WTC11 (cell line): ENCODE measurements around the gene HAP1.

Experiments
- ATF6 ChIP-seq: sonication (generic); formaldehyde crosslinking; IDR thresholded peaks from 2 replicates; pipeline ENCODE4 v1.8.1; 2023; ENCODE audit warnings: mild to moderate bottlenecking, missing genetic modification reagents
- CREB1 ChIP-seq: sonication (generic); formaldehyde crosslinking; IDR thresholded peaks from 2 replicates; pipeline ENCODE4 v1.8.0; 2023; ENCODE audit warnings: mild to moderate bottlenecking, missing genetic modification reagents
- CREM ChIP-seq: sonication (generic); formaldehyde crosslinking; IDR thresholded peaks from 2 replicates; pipeline ENCODE4 v1.8.1; 2022; ENCODE audit warnings: mild to moderate bottlenecking, missing genetic modification reagents, moderate library complexity
- CTCF ChIP-seq: fragments of 200-600 bp; IDR thresholded peaks from 2 replicates; pipeline ENCODE4 v1.8.0; 2022; ENCODE audit warnings: antibody characterized with exemption
- ESRRA ChIP-seq: sonication (generic); formaldehyde crosslinking; IDR thresholded peaks from 2 replicates; pipeline ENCODE4 v1.8.1; 2022; ENCODE audit warnings: mild to moderate bottlenecking, missing genetic modification reagents, borderline replicate concordance
- GABPB1 ChIP-seq: sonication (generic); formaldehyde crosslinking; IDR thresholded peaks from 2 replicates; pipeline ENCODE4 v1.8.1; 2023; ENCODE audit warnings: mild to moderate bottlenecking, missing genetic modification reagents
- TF ChIP-seq, protein P1 (sequence below): fragments of 250-450 bp; sonication (Bioruptor Pico); IDR thresholded peaks from 2 replicates; pipeline ENCODE4 v2.1.2; 2022; ENCODE audit warnings: mild to moderate bottlenecking, moderate library complexity
- TF ChIP-seq, protein P2 (sequence below): sonication (generic); formaldehyde crosslinking; IDR thresholded peaks from 2 replicates; pipeline ENCODE4 v1.8.1; 2023; ENCODE audit warnings: mild to moderate bottlenecking, missing genetic modification reagents, moderate library complexity

GRCh38 chr17:41731836-41732235, 2.6 kb downstream of the HAP1 start:
- TF ChIP-seq, protein P1, sequence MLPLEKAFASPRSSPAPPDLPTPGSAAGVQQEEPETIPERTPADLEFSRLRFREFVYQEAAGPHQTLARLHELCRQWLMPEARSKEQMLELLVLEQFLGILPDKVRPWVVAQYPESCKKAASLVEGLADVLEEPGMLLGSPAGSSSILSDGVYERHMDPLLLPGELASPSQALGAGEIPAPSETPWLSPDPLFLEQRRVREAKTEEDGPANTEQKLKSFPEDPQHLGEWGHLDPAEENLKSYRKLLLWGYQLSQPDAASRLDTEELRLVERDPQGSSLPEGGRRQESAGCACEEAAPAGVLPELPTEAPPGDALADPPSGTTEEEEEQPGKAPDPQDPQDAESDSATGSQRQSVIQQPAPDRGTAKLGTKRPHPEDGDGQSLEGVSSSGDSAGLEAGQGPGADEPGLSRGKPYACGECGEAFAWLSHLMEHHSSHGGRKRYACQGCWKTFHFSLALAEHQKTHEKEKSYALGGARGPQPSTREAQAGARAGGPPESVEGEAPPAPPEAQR (CRISPR knock-in tag), result no peak
- no peak for TF ChIP-seq CTCF
- TF ChIP-seq ESRRA (CRISPR knock-in tag), result no peak
- no peak for TF ChIP-seq GABPB1 (CRISPR knock-in tag)
- TF ChIP-seq, protein P2, sequence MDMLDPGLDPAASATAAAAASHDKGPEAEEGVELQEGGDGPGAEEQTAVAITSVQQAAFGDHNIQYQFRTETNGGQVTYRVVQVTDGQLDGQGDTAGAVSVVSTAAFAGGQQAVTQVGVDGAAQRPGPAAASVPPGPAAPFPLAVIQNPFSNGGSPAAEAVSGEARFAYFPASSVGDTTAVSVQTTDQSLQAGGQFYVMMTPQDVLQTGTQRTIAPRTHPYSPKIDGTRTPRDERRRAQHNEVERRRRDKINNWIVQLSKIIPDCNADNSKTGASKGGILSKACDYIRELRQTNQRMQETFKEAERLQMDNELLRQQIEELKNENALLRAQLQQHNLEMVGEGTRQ (CRISPR knock-in tag), result no peak
- no peak for TF ChIP-seq CREM
- TF ChIP-seq ATF6, result no peak
- TF ChIP-seq CREB1 (CRISPR knock-in tag), result no peak
